SK-N-SH treated with all-trans-retinoic acid at 6 μM for 48 hours (cell line): ENCODE data around the gene HPCAL1.
A peak's percentile ranks its signal among the peaks of the same experiment; 100 is the strongest.

Experiments
- ATAC-seq: fragments of 200-7000 bp; cut with Tn5 transposase; 3 replicates; pipeline ENCODE4 v1.9.1; 2020; ENCODE audit warnings: mild to moderate bottlenecking, moderate library complexity
- ARNTL ChIP-seq: fragments of 450-650 bp; formaldehyde crosslinking; IDR thresholded peaks from 2 replicates; pipeline ENCODE4 v1.5.0; 2020; ENCODE audit warnings: low read depth, mild to moderate bottlenecking, moderate library complexity, borderline replicate concordance
- BACH2 ChIP-seq: fragments of 250-450 bp; sonication (Bioruptor Pico); IDR thresholded peaks from 2 replicates; pipeline ENCODE4 v1.9.0; 2021; ENCODE audit warnings: mild to moderate bottlenecking, borderline replicate concordance
- CREB5 ChIP-seq: fragments of 250-450 bp; sonication (Bioruptor Pico); IDR thresholded peaks from 2 replicates; pipeline ENCODE4 v1.5.1; 2020; ENCODE audit warnings: low read depth, mild to moderate bottlenecking, moderate library complexity
- CSDC2 ChIP-seq: fragments of 250-450 bp; sonication (Bioruptor Pico); IDR thresholded peaks from 2 replicates; pipeline ENCODE4 v1.5.0; 2020; ENCODE audit warnings: mild to moderate bottlenecking, moderate library complexity
- CSRNP3 ChIP-seq: fragments of 250-450 bp; sonication (Bioruptor Pico); IDR thresholded peaks from 2 replicates; pipeline ENCODE4 v1.5.1; 2021; ENCODE audit warnings: mild to moderate bottlenecking, moderate library complexity
- ESRRG ChIP-seq: fragments of 250-450 bp; sonication (Bioruptor Pico); IDR thresholded peaks from 2 replicates; pipeline ENCODE4 v1.6.1; 2021; ENCODE audit warnings: mild to moderate bottlenecking
- ISL1 ChIP-seq: fragments of 250-450 bp; sonication (Bioruptor Pico); IDR thresholded peaks from 2 replicates; pipeline ENCODE4 v2.1.2; 2022; ENCODE audit warnings: mild to moderate bottlenecking, moderate library complexity
- OSR1 ChIP-seq: fragments of 250-450 bp; sonication (Bioruptor Pico); IDR thresholded peaks from 2 replicates; pipeline ENCODE4 v1.8.0; 2022; ENCODE audit warnings: moderate library complexity, mild to moderate bottlenecking, inconsistent platforms
- PATZ1 ChIP-seq: fragments of 250-450 bp; sonication (Bioruptor Pico); IDR thresholded peaks from 2 replicates; pipeline ENCODE4 v1.8.0; 2020; ENCODE audit warnings: mild to moderate bottlenecking, moderate library complexity, borderline replicate concordance
- POU6F1 ChIP-seq: fragments of 250-450 bp; sonication (Bioruptor Pico); IDR thresholded peaks from 2 replicates; pipeline ENCODE4 v1.8.0; 2021; ENCODE audit warnings: low read depth, mild to moderate bottlenecking, moderate library complexity, borderline replicate concordance
- PPARA ChIP-seq: fragments of 250-450 bp; sonication (Bioruptor Pico); IDR thresholded peaks from 2 replicates; pipeline ENCODE4 v1.5.0; 2020; ENCODE audit warnings: mild to moderate bottlenecking, borderline replicate concordance
- RARB ChIP-seq: fragments of 250-450 bp; sonication (Bioruptor Pico); IDR thresholded peaks from 2 replicates; pipeline ENCODE4 v1.8.0; 2021; ENCODE audit warnings: mild to moderate bottlenecking, moderate library complexity
- SNAI2 ChIP-seq: fragments of 250-450 bp; sonication (Bioruptor Pico); IDR thresholded peaks from 2 replicates; pipeline ENCODE4 v1.5.0; 2020; ENCODE audit warnings: mild to moderate bottlenecking, moderate library complexity
- TOX ChIP-seq: fragments of 250-450 bp; sonication (Bioruptor Pico); IDR thresholded peaks from 2 replicates; pipeline ENCODE4 v1.8.0; 2021; ENCODE audit warnings: mild to moderate bottlenecking, moderate library complexity, borderline replicate concordance
- TSHZ2 ChIP-seq: fragments of 250-450 bp; sonication (Bioruptor Pico); IDR thresholded peaks from 2 replicates; pipeline ENCODE4 v1.5.0; 2020; ENCODE audit warnings: mild to moderate bottlenecking, moderate library complexity
- ZFP3 ChIP-seq: fragments of 250-450 bp; sonication (Bioruptor Pico); IDR thresholded peaks from 2 replicates; pipeline ENCODE4 v1.5.0; 2020; ENCODE audit warnings: mild to moderate bottlenecking, moderate library complexity
- ZNF565 ChIP-seq: fragments of 450-650 bp; formaldehyde crosslinking; conservative IDR thresholded peaks from 2 replicates; pipeline ENCODE4 v1.5.0; 2020; ENCODE audit warnings: low read depth, mild to moderate bottlenecking, moderate library complexity
- ZNF70 ChIP-seq: fragments of 450-650 bp; formaldehyde crosslinking; IDR thresholded peaks from 2 replicates; pipeline ENCODE4 v1.5.0; 2020; ENCODE audit warnings: mild to moderate bottlenecking, moderate library complexity
- ZNF8 ChIP-seq: fragments of 450-650 bp; formaldehyde crosslinking; IDR thresholded peaks from 2 replicates; pipeline ENCODE4 v1.5.0; 2020; ENCODE audit warnings: mild to moderate bottlenecking, moderate library complexity

The HPCAL1 gene

GRCh38 chr2:10392951-10393639, 90.4 kb downstream of the HPCAL1 start (continued):
- 0 out of 2 replicates have a peak, but pooled peaks have one; percentile 7 for TF ChIP-seq ZNF8 (CRISPR knock-in tag)
- TF ChIP-seq, all 23 proteins: peak for 6

GRCh38 chr2:10393640-10393982, 90.9 kb downstream of the HPCAL1 start:
- TF ChIP-seq RARB (CRISPR knock-in tag) (no peak), SNAI2 (no peak), ZNF70 (CRISPR knock-in tag) (no peak), POU6F1 (CRISPR knock-in tag) (no peak), OSR1 (CRISPR knock-in tag) (no peak), CSRNP3 (CRISPR knock-in tag) (no peak), ZFP3 (CRISPR knock-in tag) (no peak), ARNTL (no peak), ISL1 (CRISPR knock-in tag) (no peak), CSDC2 (CRISPR knock-in tag) (no peak), CREB5 (CRISPR knock-in tag) (no peak), ZNF8 (CRISPR knock-in tag) (no peak), PATZ1 (CRISPR knock-in tag) (no peak), ZNF565 (CRISPR knock-in tag) (no peak), ESRRG (CRISPR knock-in tag) (no peak), PPARA (no peak)
- no peak for ATAC-seq

GRCh38 chr2:10395893-10396292, 93.2 kb downstream of the HPCAL1 start:
- no peak for ATAC-seq
- TF ChIP-seq RARB (CRISPR knock-in tag) (no peak), BACH2 (CRISPR knock-in tag) (no peak), ZFP3 (CRISPR knock-in tag) (no peak), OSR1 (CRISPR knock-in tag) (no peak), CREB5 (CRISPR knock-in tag) (no peak), TSHZ2 (CRISPR knock-in tag) (no peak), POU6F1 (CRISPR knock-in tag) (no peak), TOX (CRISPR knock-in tag) (no peak), ISL1 (CRISPR knock-in tag) (no peak)
- TF ChIP-seq, all 23 proteins: peak for 0
